Bronchial epithelial cell (primary cell): Measurements from ENCODE around the gene FGFR2. TPM values are rescaled to one million over a fixed set of nuclear protein-coding genes. Genes with fewer than 3 reads are reported as not detected.

Experiments
- DNase-seq: peaks from one replicate; pipeline ENCODE4 v3.0.0-alpha.2; 2010; ENCODE audit warnings: low read depth
- FAIRE-seq: peaks from 2 replicates; lab custom pipeline; 2011; peaks lifted over from hg19 to GRCh38; lab: Jason Lieb, UNC
- H3K27me3 ChIP-seq: 2 replicates; pipeline ENCODE4 v1.5.1; 2011; ENCODE audit warnings: low read length; ENCODE audit not compliant: control insufficient read depth, insufficient read depth
- H3K36me3 ChIP-seq: 2 replicates; pipeline ENCODE4 v1.5.1; 2011; ENCODE audit warnings: low read length; ENCODE audit not compliant: control insufficient read depth, insufficient read depth
- H3K4me3 ChIP-seq: 2 replicates; pipeline ENCODE4 v1.5.1; 2011; ENCODE audit warnings: mild to moderate bottlenecking, low read depth, low read length, control low read depth
- CTCF ChIP-seq: IDR thresholded peaks from 2 replicates; pipeline ENCODE4 v1.5.1; 2011; ENCODE audit warnings: mild to moderate bottlenecking, moderate library complexity, low read length, control low read depth, inconsistent platforms; ENCODE audit not compliant: insufficient read depth, severe bottlenecking
- total RNA-seq: library from RNA; depleted of rRNA; stranded (reverse); fragments of >200 nt; gene quantifications from 2 replicates; pipeline ENCODE4 v1.2.1, GENCODE V29; 2014

FGFR2 gene
- total RNA-seq, 1 donor from 2014 or later, result 16.8 TPM

GRCh38 chr10:121493521-121493920, 104.7 kb downstream of the FGFR2 start:
- Histone ChIP-seq H3K36me3 (peaks cover 4% of the 10 kb centered on the region), H3K4me3 (no peak overlapping the region), H3K27me3 (no peaks in the 10 kb centered on the region)
- FAIRE-seq (no peak), DNase-seq (no peak)
- no peak for TF ChIP-seq CTCF

GRCh38 chr10:121490871-121491519, 107.2 kb downstream of the FGFR2 start:
- Histone ChIP-seq H3K4me3 (no peak overlapping the region), H3K36me3 (peaks cover 4% of the 10 kb centered on the region), H3K27me3 (no peaks in the 10 kb centered on the region)
- FAIRE-seq (peak; percentile 75), DNase-seq (no peak)
- TF ChIP-seq CTCF, result no peak

- H3K4me3 ChIP-seq, result no peak overlapping the region
- no peaks in the 10 kb centered on the region for H3K27me3 ChIP-seq
- no peak for FAIRE-seq
- TF ChIP-seq CTCF, result no peak
- H3K36me3 ChIP-seq, result peaks cover 6% of the 10 kb centered on the region
- DNase-seq, result no peak
These were observed 112.7 kb downstream of the FGFR2 start for GRCh38 chr10:121485436-121486139.

GRCh38 chr10:121484816-121485215, 113.4 kb downstream of the FGFR2 start:
- FAIRE-seq, result peak; percentile 40
- no peak for TF ChIP-seq CTCF
- H3K36me3 ChIP-seq, result peaks cover 6% of the 10 kb centered on the region

GRCh38 chr10:121484401-121484800, 113.8 kb downstream of the FGFR2 start:
- Histone ChIP-seq H3K27me3 (no peaks in the 10 kb centered on the region), H3K36me3 (peaks cover 6% of the 10 kb centered on the region)

More at GRCh38 chr10:121484816-121485215, 113.4 kb downstream of the FGFR2 start:
- Histone ChIP-seq H3K27me3 (no peaks in the 10 kb centered on the region), H3K4me3 (no peak overlapping the region)
- DNase-seq, result no peak

More at GRCh38 chr10:121484401-121484800, 113.8 kb downstream of the FGFR2 start:
- H3K4me3 ChIP-seq, result no peak overlapping the region
- TF ChIP-seq CTCF, result no peak
- DNase-seq (no peak), FAIRE-seq (no peak)
